K562 (cell line): ENCODE results near the gene MED12. TPM values are rescaled to one million over a fixed set of nuclear protein-coding genes. Genes with fewer than 3 reads are reported as not detected.
"Not testable (repeated sequence)": the region's sequence is repeated elsewhere in the genome, so short reads cannot be mapped to it uniquely, and the experiment has no call there.

Experiments used
- ATAC-seq: fragments of 200-7000 bp; cut with Tn5 transposase; 3 replicates; pipeline ENCODE4 v1.9.1; 2020; ENCODE audit warnings: moderate library complexity
- BruUV-seq: library from RNA; stranded (reverse); fragments of 400-500 nt; replicated peaks from 2 replicates; lab custom pipeline; 2021; lab: Mats Ljungman, UMichigan
- CTCF ChIA-PET: fragments of 300-600 bp; formaldehyde crosslinking; extraction: SDS; loops from one replicate; lab custom pipeline; 2021; ENCODE audit warnings: low intra/inter-chr PET ratio; lab: Yijun Ruan, JAX
- POLR2A ChIA-PET: fragments of 300-600, 350-650 bp; sonication (Branson Sonifier 250); formaldehyde crosslinking; extraction: SDS; loops from one replicate; lab custom pipeline; 2021; ENCODE audit warnings: antibody characterized with exemption, inconsistent platforms; lab: Yijun Ruan, JAX
- DNase-seq, 4 experiments: peaks; one replicate each; pipeline versions ENCODE4 v3.0.0 to v3.0.0-alpha.2; 2011 to 2018; ENCODE audit warnings: low spot score in 3 of 4, mixed read lengths in 3 of 4; ENCODE audit errors: extremely low read depth in 1 of 4
- FAIRE-seq: peaks from 2 replicates; lab custom pipeline; 2011; peaks lifted over from hg19 to GRCh38; lab: Jason Lieb, UNC
- H2AFZ ChIP-seq: 2 replicates; pipeline ENCODE4 v1.6.0; 2011; ENCODE audit warnings: low read depth, low read length, control low read depth, inconsistent platforms
- H3K27ac ChIP-seq: fragments of 200-600 bp; 3 replicates; pipeline ENCODE4 v1.8.0; 2011; ENCODE audit warnings: low read depth, mild to moderate bottlenecking, control low read depth, inconsistent platforms, low read length, moderate library complexity, mixed read lengths; ENCODE audit errors: extremely low read depth
- H3K27me3 ChIP-seq, 2 experiments: fragments of 300-600 bp in 1 of 2; 2 replicates in 1 of 2; 3 replicates in 1 of 2; pipeline versions ENCODE4 v1.6.0 to v1.8.0; 2011; ENCODE audit warnings: inconsistent platforms in 2 of 2, low read length in 2 of 2, mild to moderate bottlenecking in 1 of 2, mixed read lengths in 1 of 2, moderate library complexity in 1 of 2; ENCODE audit not compliant: control insufficient read depth in 2 of 2, insufficient read depth in 2 of 2
- H3K36me3 ChIP-seq: fragments of 300-600 bp; 3 replicates; pipeline ENCODE4 v1.8.0; 2011; ENCODE audit warnings: mild to moderate bottlenecking, low read length, inconsistent platforms; ENCODE audit not compliant: control insufficient read depth, insufficient read depth
- H3K4me1 ChIP-seq, 2 experiments: fragments of 200-600 bp in 1 of 2; replicated peaks in 1 of 2; 2 replicates in 1 of 2; 3 replicates in 1 of 2; pipeline versions ENCODE4 v1.5.1 to v1.8.0; 2011; ENCODE audit warnings: inconsistent platforms in 2 of 2, low read length in 2 of 2, mild to moderate bottlenecking in 1 of 2, mixed read lengths in 1 of 2, moderate library complexity in 1 of 2; ENCODE audit not compliant: control insufficient read depth in 2 of 2, insufficient read depth in 2 of 2
- H3K4me2 ChIP-seq: 2 replicates; pipeline ENCODE4 v1.6.1; 2011; ENCODE audit warnings: low read length, control low read depth, inconsistent platforms, mixed read lengths; ENCODE audit not compliant: insufficient read depth
- H3K4me3 ChIP-seq: fragments of 200-600 bp; sonication (generic), shearing (Covaris generic); 2 replicates; pipeline ENCODE4 v1.5.1; 2016; ENCODE audit warnings: control low read depth, inconsistent platforms
- H3K79me2 ChIP-seq: fragments of 200-600 bp; 3 replicates; pipeline ENCODE4 v1.8.0; 2011; ENCODE audit warnings: low read length, inconsistent platforms; ENCODE audit not compliant: control insufficient read depth, insufficient read depth
- H3K9ac ChIP-seq, 2 experiments: 2 replicates each; pipeline versions ENCODE4 v1.6.0 to v1.6.1; 2011; ENCODE audit warnings: low read depth in 2 of 2, low read length in 2 of 2, control low read depth in 1 of 2, inconsistent platforms in 1 of 2, mild to moderate bottlenecking in 1 of 2, mixed read lengths in 1 of 2; ENCODE audit not compliant: insufficient read depth in 1 of 2
- H3K9me1 ChIP-seq: one replicate; pipeline ENCODE4 v1.6.0; 2011; ENCODE audit warnings: inconsistent platforms, mild to moderate bottlenecking, low read length, moderate library complexity; ENCODE audit not compliant: control insufficient read depth, insufficient read depth
- H3K9me3 ChIP-seq: replicated peaks from 2 replicates; pipeline ENCODE4 v1.5.1; 2011; ENCODE audit warnings: low read depth, low read length, inconsistent platforms; ENCODE audit not compliant: control insufficient read depth, insufficient read depth
- H4K20me1 ChIP-seq: replicated peaks from 2 replicates; pipeline ENCODE4 v1.6.1; 2011; ENCODE audit warnings: low read length, inconsistent platforms, mixed read lengths; ENCODE audit not compliant: control insufficient read depth, insufficient read depth
- SMC3 ChIP-seq: conservative IDR thresholded peaks from 2 replicates; pipeline ENCODE4 v1.6.1; 2011; ENCODE audit warnings: low read depth, low read length, improper control_type of control experiment; ENCODE audit not compliant: insufficient read depth
- STAG1 ChIP-seq: sonication (generic); formaldehyde crosslinking; IDR thresholded peaks from 2 replicates; pipeline ENCODE4 v1.5.0; 2020; ENCODE audit warnings: missing genetic modification reagents, borderline replicate concordance
- ZNF212 ChIP-seq: fragments of 450-650 bp; formaldehyde crosslinking; IDR thresholded peaks from 2 replicates; pipeline ENCODE4 v1.4.0; 2020; ENCODE audit warnings: mild to moderate bottlenecking
- WGBS: fragments of 100-300 bp; shearing (Covaris generic); methylation state at CpG from one replicate; pipeline ENCODE4 v1.1.6; 2016; ENCODE audit warnings: low coverage, mixed read lengths; ENCODE audit not compliant: insufficient coverage; ENCODE audit errors: missing lambda C conversion rate; 5-methylcytosine and 5-hydroxymethylcytosine counted together
- in situ Hi-C: fragments of 300-500 bp; cut with MboI; formaldehyde crosslinking; loops from 4 replicates; pipeline ENCODE4 v1.15.0; 2018; ENCODE audit warnings: inconsistent platforms, mixed read lengths
- intact Hi-C: fragments of 100-400 bp; cut with micrococcal nuclease; formaldehyde crosslinking; loops from 2 replicates; pipeline ENCODE4 v1.14.2; 2022
- polyA plus RNA-seq, 8 experiments: library from polyadenylated mRNA; depleted of rRNA in 4 of 8; stranded (reverse) in 5 of 8; unstranded in 3 of 8; fragments of >200 nt; fragmentation: Nextera tagmentation in 2 of 8; fragmentation: Illumina TruSeq in 1 of 8; extraction: Ambion mirVana in 2 of 8; extraction: Trizol in 1 of 8; gene quantifications; 2 replicates each; pipeline versions ENCODE4 v1.2.1 to v1.2.3, GENCODE V29; 2011 to 2014; ENCODE audit warnings: inconsistent platforms in 1 of 8, missing spikeins in 1 of 8
- total RNA-seq, 7 experiments: library from RNA; depleted of rRNA in 6 of 7; stranded (reverse); fragments of >200 nt in 6 of 7; fragmentation: Illumina TruSeq in 2 of 7; extraction: Trizol in 2 of 7; gene quantifications; 2 replicates each; pipeline versions ENCODE4 v1.2.1 to v1.2.3, GENCODE V29; 2011 to 2021; ENCODE audit warnings: low replicate concordance in 1 of 7
- TF ChIP-seq, protein P1 (sequence below), 2 experiments: fragments of 450-650 bp; formaldehyde crosslinking in 1 of 2; IDR thresholded peaks; 2 replicates each; pipeline versions ENCODE4 v1.4.0 to v1.6.1; 2014 to 2020; ENCODE audit warnings: mild to moderate bottlenecking in 2 of 2, borderline replicate concordance in 1 of 2, low read depth in 1 of 2
- TF ChIP-seq, protein P2 (sequence below): fragments of 450-650 bp; formaldehyde crosslinking; IDR thresholded peaks from 2 replicates; pipeline ENCODE4 v1.4.0; 2020; ENCODE audit warnings: mild to moderate bottlenecking, moderate library complexity

Gene MED12
- total and polyA plus RNA-seq, 9 of the 15 experiments (the other 6 are each of a cell fraction or from before 2014, with no cell fraction given), result 1.6 to 49.7 (median 8.6) TPM

DNA sequence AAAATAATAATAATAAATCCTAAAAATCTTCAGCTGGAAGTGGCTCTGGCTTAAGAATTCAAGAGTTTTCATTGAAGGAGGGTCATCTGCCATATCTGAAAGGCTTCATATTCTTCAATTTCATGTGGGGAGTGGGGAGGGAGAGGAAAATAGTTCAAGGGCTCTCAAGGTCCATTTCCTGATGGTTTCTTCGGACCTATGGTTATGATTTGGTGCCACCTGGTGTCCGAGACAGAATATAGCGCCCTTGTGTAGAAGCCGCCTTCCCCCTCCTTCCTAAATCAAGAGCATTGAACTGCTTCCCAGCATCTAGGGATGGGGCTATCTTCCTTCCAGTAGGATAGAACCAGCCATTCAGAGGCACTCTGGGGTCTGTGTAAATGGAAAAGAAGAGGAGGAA is 60.5 kb downstream of the MED12 start (continued):
- TF ChIP-seq, protein P1, sequence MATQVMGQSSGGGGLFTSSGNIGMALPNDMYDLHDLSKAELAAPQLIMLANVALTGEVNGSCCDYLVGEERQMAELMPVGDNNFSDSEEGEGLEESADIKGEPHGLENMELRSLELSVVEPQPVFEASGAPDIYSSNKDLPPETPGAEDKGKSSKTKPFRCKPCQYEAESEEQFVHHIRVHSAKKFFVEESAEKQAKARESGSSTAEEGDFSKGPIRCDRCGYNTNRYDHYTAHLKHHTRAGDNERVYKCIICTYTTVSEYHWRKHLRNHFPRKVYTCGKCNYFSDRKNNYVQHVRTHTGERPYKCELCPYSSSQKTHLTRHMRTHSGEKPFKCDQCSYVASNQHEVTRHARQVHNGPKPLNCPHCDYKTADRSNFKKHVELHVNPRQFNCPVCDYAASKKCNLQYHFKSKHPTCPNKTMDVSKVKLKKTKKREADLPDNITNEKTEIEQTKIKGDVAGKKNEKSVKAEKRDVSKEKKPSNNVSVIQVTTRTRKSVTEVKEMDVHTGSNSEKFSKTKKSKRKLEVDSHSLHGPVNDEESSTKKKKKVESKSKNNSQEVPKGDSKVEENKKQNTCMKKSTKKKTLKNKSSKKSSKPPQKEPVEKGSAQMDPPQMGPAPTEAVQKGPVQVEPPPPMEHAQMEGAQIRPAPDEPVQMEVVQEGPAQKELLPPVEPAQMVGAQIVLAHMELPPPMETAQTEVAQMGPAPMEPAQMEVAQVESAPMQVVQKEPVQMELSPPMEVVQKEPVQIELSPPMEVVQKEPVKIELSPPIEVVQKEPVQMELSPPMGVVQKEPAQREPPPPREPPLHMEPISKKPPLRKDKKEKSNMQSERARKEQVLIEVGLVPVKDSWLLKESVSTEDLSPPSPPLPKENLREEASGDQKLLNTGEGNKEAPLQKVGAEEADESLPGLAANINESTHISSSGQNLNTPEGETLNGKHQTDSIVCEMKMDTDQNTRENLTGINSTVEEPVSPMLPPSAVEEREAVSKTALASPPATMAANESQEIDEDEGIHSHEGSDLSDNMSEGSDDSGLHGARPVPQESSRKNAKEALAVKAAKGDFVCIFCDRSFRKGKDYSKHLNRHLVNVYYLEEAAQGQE (IDR thresholded peaks at IDR 0.05; ENCODE audit: borderline replicate concordance), result peak; percentile 88
- TF ChIP-seq, protein P1 (CRISPR knock-in tag; IDR thresholded peaks at IDR 0.05; ENCODE audit: low read depth), result no peak
- TF ChIP-seq ZNF212 (CRISPR knock-in tag), result no peak
- TF ChIP-seq, protein P2, sequence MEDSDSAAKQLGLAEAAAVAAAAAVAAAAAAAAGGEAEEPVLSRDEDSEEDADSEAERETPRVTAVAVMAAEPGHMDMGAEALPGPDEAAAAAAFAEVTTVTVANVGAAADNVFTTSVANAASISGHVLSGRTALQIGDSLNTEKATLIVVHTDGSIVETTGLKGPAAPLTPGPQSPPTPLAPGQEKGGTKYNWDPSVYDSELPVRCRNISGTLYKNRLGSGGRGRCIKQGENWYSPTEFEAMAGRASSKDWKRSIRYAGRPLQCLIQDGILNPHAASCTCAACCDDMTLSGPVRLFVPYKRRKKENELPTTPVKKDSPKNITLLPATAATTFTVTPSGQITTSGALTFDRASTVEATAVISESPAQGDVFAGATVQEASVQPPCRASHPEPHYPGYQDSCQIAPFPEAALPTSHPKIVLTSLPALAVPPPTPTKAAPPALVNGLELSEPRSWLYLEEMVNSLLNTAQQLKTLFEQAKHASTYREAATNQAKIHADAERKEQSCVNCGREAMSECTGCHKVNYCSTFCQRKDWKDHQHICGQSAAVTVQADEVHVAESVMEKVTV, result peak; percentile 57; the same call in 1 of the 2 replicates
- TF ChIP-seq SMC3, result peak; percentile 89
- peak; percentile 56; the same call in 1 of the 2 replicates for TF ChIP-seq STAG1 (CRISPR knock-in tag)

DNA sequence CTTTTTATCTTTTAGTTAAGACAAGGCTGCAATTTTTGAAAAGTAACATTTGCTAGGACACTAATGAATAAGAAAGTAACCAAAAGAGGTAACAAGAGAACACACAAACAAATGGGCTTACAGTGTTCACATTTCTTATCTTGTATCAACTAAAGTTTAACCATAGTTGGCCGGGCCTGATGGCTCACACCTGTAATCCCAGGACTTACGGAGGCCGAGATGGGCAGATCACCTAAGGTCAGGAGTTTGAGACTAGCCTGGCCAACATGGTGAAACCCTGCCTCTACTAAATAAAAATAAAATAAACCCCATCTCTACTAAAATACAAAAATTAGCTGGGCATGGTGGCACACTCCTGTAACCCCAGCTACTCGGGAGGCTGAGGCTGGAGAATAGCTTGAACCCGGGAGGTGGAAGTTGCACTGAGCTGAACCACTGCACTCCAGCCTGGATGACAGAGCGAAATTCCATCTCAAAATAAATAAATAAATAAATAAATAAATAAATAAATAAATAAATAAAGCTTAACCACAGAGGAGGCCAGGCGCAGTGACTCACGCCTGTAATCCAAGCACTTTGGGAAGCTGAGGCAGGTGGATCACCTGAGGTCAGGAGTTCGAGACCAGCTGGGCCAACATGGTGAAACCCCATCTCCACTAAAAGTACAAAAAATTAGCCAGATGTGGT is 62.3 kb downstream of the MED12 start:
- H3K4me3 ChIP-seq, H3K4me2 ChIP-seq: not testable (repeated sequence)
- WGBS, result 74% methylated on average over 8 of the region's 9 CpGs

More for the DNA sequence above, 62.3 kb downstream of the MED12 start:
- in situ Hi-C loops, H3K27me3 ChIP-seq, FAIRE-seq, H3K9me1 ChIP-seq, ATAC-seq, DNase-seq, H3K36me3 ChIP-seq, H3K9me3 ChIP-seq, BruUV-seq, H3K79me2 ChIP-seq, H4K20me1 ChIP-seq, CTCF ChIA-PET: not testable (repeated sequence)
- Histone ChIP-seq H3K4me1 (peaks cover 4 to 18% of the 10 kb centered on the region in 2 experiments; a peak in 3 of 5 replicates), H2AFZ (0 out of 2 replicates have a peak overlapping the region, but pooled peaks have one; percentile 72), H3K27ac (peak overlapping the region; percentile 97; the same call in 1 of the 3 replicates), H3K9ac (peak overlapping the region in 1 of 2 experiments; percentile 96; a peak in 2 of 4 replicates)
- POLR2A ChIA-PET, result interaction anchor here (0.6 to 1.4 kb wide), 2 partner anchors 11 to 79 kb away, joined by 4 to 5 read pairs; no protein-coding TSS in a partner anchor
- intact Hi-C loops, result loop anchor here (5.0 kb wide), 1 partner anchor 472 kb away; no protein-coding TSS in a partner anchor
